Right lung (tissue), 5 donors: ENCODE results near the gene MMEL1. TPM values are rescaled to one million over a fixed set of nuclear protein-coding genes. Genes with fewer than 3 reads are reported as not detected.
"Not testable (repeated sequence)": the region's sequence is repeated elsewhere in the genome, so short reads cannot be mapped to it uniquely, and the experiment has no call there.

Experiments
- DNase-seq, 2 donors: peaks; one replicate each; pipeline ENCODE4 v3.0.0-alpha.2; 2013
- polyA plus RNA-seq, 5 donors: library from polyadenylated mRNA; unstranded; fragments of 120-200 nt; gene quantifications; one replicate each; pipeline versions ENCODE4 v1.2.1 to v1.2.3, GENCODE V29; 2013; ENCODE audit warnings: inconsistent platforms in 1 of 5, low replicate concordance in 1 of 5; ENCODE audit not compliant: insufficient read length in 5 of 5, insufficient read depth in 1 of 5

Gene MMEL1
- polyA plus RNA-seq, 5 donors: 2.6 to 6.5 (median 3.9) TPM

DNA sequence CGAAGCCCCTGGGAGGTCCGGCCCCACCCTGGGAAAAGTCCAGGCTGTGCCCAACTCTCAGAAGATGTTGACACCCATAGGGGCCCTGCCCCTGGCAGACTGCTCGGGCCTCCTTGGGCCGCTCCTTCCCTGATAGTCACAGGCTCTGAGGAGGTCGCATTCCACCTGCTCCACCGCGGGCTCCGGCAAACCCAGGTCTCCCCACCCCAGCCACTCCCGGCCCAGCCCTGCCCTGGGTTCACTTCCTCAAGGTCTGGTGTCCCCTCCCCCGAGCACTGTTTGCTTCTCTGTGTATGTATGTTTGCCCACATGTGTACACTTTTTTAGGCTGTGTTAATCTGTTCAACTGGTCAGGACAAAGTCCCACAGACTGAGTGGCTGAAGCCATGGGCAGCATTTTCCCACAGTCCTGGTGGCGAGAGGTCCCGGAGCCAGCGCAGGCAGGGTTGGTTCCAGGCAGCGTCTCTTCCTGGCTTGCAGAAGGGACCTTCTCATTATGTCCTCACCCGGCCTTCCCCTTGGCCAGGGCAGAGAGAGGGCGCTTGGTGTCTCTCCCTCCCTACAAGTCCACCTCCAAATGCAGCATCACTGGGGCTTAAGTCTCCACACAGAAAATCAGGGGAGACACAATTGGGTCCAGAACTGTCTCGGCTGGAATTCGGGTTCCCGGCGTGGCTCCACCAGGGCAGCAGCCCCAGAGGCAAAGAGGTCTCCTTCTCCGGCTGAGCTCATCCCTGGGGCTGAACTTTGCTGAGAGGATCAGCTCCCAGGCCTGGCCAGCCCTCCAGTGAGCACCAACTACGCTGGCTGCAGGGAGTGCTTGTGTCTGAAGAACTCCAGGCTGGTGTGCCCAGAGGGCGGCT, 56.8 kb downstream of the MMEL1 start:
- no peak for DNase-seq

DNA sequence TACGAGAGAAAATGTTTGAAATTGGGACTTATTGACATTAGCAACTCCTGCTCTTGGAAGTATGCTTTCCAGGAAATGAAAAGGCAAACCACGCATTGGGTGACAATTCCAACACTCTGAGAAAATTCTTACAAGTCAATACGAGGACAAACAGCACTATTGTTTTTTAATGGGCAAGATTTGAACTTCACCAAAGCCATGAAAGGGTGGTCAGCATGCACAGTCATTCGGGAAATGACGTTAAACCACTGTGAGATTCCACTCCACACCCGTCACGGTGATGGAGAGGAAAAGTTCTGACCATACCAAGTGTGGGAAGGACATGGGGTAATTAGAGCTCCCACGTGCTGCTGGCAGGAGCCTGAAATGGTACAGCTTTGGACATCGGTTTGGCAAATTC, 58.5 kb downstream of the MMEL1 start:
- no peak for DNase-seq

DNA sequence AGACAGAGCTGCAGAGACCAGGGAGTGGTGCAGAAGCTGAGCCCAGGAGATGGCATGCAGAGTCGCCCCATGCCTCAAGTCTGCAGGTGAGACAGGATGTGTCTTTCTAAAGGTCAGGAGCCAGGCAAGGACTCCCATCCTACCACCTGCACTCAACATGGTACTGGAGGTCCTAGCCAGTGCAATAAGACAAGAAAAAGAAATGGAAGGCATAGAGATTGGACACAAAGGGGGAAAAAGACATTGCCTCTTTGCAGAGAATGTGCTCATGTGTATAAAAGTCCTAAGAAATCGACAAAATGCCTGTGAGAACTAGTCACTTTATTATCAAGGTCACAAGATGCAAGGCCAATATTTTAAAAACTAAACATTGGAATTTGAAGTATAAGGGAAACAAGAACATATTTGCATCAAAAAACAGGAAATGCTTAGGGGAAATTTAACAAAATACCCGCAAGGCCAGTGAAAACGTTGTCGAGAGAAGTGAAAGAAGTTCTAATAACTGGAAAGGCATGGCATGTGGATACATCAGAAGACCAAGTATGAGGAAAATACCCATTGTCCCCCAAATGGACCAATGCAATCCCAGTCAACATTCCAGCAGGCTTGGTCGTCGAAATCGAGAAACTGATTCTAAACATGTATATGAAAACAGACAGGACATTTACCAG, 59.4 kb downstream of the MMEL1 start:
- no peak for DNase-seq

DNA sequence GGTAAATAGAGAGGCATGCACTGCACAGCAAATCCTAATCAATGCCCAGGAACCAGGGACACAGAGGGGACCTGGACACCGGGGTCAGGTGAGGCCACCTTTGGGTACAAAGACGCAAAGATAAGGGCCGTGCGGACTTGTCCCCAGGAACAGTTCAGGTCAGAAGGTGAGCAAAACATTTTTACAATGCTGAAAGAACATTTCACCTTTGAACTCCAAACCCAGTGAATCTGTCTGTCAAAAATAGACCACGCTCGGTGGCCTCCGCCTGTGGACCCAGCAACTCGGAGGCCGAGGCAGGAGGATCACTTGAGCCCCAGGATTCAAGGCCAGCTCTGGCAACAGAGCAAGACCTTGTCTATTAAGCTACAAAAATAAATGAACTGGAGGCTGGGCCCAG, 61.5 kb downstream of the MMEL1 start:
- no peak for DNase-seq

DNA sequence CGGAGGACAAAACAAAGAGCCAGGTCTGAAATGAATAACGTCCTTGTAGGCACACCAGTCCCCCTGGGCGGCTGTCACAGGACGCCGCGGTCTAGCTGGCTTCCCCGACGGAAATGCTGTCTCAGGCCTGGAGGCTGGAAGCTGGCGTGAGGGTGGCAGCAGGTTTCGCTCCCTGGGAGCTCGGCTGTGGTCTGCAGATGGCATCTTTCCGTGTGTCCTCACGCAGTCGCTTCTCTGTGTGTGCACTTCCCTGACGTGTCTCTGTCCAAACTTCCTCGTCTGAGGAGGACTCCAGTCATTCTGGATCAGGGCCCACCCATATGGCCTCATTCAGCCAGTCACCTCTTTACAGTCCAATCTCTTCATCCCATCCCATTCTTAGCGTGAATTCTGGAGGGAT, 62.5 kb downstream of the MMEL1 start:
- DNase-seq: no peak

DNA sequence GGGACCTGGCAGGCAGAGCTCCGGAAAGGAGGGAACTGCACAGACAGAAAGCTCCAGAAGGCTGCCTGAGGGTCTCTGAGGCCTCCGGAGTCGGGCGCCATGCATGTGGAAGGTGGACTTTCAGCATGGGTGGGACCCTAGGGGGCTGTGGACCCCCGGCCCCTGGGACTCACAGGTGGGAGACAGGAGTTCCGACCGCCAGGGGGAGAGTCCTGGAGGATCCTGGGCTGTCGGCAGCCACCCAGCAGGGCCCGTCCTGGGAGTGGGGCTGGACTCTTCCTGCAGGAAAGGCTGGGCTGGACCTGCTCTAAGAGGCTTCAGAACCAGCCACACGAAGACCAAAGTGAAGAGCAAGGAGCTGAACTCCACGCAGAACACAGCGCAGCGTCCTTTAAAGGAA, 63.1 kb downstream of the MMEL1 start:
- not testable (repeated sequence) for DNase-seq

DNA sequence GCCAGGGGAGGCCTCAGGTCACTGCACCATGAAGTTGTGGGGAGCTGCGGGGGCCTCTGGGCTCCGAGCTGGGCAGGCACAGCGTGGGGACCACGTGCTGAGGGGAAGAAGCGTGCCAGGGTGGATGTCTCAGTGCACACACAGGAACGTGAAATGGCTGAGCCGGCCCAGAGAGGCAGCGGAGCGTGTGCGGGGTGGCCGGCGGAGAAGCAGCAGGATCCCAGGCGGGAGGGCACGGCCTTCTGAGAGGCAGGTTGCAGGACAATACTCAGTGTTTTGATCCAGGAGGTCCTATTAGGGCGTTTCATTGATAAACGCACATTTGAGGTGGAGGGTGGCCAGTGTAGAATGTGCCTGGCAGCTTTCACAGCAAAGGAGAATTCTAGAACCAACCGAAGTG, 63.8 kb downstream of the MMEL1 start:
- no peak for DNase-seq

DNA sequence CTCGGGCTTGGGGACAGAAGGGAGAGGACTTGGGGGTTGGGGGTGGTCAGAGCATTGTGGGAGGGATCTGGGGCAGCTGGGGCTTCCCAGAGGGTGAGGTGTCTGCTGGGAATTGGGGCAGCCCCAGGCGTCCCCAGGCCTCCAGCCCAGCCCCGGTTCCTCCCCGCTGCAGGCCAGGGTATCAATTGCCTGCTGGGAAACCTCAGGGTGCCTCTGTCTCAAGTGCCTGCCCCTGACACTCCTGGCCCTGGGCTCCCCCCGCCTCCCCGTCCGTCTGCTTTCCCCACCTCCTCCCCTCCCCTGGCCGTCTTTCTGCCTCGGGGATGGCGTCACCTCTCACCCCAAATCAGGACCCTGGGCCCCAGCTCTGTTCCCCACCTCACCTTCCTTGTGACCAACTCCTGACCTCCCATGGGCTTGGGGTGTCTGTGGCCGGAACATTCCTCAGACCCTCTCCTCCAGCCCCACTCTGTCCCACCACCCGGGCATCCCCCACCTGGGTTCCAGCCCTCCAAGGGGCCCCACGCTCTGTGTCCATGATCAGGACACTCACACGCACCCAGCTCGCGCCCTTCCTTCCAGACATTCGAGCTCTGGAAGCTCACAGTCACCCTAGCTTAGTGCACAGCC, 64.5 kb downstream of the MMEL1 start:
- not testable (repeated sequence) for DNase-seq

DNA sequence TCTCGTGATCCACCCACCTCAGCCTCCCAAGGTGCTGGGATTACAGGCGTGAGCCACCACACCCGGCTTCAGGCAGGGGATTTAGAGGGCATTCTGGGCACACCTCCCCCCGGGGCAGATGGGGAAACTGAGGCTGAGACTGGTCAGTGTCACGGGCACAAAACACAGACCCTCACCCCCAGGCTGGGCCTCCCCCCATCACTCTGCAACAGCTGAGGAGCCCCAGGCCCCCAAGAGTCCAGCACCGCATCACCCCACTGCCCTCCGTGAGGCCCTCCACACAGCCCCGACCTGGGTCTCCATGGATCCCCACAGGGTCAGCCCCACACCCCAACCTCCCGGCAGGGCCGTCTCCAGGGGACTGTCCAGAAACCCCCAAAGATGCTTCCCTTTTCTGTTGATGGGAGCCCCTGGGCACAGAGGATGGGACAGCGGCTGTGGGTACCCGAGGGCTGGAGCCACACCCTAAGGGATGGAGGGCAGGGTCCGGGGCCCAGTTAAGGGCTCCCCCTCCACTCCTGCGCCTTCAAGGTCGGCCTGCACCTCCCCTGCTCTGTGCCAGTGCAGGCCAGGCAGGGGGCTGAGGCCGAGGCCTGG, 65.6 kb downstream of the MMEL1 start:
- no peak for DNase-seq

DNA sequence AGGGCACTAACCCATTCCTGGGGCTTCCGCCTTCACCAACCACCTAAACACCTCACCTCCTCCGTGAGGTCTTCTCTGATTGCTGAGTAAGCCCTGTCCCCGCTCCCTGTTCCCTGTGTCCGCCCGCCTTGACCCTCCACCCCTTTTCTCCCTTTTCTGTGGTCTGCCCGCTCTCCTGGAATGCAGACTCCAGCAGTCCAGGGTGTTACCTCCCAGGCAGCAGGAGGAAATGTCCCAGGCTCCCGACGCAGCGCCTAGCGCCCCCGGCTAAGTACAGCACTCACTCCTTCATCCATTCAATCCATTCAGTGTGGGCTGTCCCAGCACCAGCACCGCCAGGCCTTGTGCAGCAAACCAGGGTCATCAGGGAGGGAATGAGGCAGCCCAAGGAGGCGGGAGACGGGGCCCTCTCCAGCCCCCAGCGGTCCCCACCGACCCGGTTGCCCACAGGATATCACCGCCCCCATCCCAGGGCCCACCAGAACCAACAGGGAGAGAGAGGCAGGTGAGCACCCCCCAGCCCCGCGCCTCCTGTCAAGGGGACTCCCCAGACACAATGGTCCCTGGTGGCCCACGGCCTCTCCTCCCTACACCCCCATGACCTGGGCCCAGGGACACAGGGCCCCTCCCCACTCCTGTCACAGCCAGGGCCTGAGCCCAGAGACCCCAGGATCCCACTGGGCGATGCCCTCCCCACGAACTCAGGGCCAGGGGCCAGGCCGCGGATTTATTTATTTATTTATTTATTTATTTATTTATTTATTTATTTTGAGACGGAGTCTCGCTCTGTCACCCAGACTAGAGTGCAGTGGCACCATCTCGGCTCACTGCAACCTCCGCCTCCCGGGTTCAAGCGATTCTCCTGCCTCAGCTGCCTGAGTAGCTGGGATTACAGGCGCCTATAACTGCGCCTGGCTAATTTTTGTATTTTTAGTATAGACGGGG, 66.4 kb downstream of the MMEL1 start:
- no peak for DNase-seq

DNA sequence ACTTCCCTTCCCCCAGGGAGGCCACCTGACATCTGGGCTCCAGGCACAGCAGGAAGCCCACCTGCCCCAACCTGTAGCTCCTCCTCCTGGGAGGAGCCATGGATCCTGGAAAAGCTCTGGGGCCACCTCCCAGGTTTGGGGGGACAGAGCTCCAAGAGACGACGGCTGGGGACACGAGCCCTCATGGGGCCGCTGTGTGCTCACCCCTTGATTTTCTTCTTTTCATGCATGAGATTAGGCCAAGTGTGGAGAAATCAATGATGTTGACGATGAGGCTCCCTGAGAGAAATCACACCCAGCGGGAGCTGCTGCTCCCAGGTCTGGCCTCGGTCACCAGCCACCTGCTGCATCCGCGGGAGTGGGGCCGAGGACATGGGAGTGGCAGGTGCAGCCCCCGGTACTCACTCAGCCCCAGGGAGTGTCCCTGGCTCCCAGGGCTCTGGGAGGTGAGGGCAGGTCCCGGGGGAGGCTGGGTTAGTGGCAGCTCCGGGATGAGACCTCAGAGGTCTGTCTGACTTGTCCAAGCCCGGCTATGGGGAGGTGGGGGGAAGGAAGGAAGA, 67.9 kb downstream of the MMEL1 start:
- DNase-seq: no peak

DNA sequence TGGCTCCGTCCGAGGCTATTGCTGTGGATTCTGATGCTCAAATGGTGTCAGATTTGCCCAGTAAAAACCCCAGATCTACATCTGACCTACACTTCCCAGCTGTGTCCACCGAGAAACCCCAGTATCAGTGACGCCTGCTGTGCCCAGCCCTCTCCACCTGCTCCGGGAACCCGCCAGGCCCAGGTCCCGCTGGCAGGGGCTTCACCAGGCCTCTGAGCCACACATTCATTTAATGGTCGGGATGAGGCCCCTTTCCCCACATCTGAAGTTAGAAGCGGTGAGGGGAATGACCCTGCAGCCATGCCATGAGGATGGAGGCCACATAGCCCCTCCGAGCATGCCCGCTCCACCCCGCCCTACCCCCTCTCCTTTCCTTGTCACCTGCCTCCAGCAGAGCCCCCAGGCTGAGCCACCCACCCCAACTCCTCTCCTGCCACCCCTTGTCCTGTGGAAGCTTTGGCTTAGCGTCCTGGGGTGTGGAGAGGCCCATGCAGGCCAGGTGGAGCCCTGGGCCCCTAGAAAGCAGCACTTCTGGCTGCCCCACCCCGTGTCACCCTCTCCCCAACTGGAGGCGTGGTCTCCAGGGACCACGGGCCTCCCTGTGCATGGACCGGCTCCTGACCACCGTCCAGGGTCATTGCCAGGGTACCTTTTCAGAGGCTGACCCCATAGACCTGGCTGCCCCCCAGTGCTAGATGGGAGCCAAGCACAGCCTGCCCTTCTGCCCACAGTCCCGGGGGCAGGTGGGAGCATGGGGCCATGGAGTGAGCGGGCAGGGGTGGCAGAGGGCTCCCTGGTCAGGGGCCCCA, 68.6 kb downstream of the MMEL1 start:
- DNase-seq: no peak

DNA sequence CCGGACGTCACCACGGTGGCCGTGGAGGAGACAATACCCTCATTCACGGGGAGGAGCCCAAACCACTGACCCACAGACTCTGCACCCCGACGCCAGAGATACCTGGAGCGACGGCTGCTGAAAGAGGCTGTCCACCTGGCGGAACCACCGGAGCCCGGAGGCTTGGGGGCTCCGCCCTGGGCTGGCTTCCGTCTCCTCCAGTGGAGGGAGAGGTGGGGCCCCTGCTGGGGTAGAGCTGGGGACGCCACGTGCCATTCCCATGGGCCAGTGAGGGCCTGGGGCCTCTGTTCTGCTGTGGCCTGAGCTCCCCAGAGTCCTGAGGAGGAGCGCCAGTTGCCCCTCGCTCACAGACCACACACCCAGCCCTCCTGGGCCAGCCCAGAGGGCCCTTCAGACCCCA, 69.6 kb downstream of the MMEL1 start:
- no peak for DNase-seq

DNA sequence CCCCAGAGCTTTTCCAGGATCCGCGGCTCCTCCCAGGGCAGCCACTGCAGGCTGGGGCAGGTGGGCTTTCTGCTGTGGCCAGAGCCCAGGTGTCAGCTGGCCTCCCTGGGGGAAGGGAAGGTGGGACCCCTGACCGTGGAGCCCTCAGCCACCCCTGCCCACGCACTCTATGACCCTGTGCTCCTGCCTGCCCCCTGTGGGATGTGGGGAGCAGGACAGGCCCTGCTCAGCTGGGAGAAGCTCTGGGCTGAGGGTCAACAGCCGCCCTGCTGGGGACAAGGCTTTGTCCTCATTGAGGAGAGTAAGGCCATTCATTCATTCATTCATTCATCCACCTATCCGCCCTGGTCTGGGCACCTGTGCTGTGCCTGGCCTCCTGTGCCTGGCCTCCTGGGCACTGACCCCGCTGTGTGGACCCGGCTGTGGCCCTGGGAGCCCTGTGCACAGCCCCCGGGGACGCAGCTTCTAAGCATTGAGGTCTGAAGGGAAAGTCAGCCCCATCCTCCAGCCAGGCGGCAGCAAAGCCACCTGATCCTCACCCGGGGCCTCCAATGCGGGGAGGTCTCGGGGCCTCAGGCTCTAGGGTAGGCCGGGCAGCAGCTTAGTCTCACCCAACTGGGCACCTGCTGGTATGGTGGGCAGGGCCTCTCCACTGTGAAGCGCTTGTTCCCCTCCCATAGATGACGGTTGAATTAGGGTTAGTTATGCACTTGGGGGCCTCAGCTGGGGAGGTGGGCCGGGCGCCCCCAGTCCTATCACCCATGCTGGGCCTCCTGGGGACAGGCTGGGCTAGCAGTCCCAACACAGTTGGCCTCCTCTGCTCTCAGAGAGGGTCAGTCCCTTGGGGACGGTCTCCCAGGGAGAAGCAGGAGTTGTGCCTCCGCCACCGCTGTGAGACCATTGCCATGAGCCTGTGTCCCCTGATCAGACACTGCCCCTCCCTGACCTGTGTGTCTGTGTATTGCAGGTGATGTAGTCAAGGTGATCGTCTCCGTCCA, 70.6 kb downstream of the MMEL1 start:
- DNase-seq: no peak

DNA sequence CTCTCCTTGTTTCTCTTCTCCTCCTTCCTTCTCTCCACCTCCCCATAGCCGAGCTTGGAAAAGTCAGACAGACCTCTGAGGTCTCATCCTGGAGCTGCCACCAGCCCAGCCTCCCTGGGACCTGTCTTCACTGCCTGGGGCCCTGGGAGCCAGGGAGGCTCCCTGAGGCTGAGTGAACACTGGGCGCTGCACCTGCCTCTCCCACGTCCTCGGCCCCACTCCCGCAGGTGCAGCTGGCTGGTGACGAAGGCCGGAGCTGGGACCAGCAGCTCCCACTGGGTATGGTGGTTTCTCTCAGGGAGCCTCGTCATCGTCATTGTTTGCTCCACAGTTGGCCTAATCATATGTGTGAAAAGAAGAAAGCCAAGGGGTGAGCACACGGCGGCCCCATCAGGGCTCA, 71.4 kb downstream of the MMEL1 start:
- no peak for DNase-seq

DNA sequence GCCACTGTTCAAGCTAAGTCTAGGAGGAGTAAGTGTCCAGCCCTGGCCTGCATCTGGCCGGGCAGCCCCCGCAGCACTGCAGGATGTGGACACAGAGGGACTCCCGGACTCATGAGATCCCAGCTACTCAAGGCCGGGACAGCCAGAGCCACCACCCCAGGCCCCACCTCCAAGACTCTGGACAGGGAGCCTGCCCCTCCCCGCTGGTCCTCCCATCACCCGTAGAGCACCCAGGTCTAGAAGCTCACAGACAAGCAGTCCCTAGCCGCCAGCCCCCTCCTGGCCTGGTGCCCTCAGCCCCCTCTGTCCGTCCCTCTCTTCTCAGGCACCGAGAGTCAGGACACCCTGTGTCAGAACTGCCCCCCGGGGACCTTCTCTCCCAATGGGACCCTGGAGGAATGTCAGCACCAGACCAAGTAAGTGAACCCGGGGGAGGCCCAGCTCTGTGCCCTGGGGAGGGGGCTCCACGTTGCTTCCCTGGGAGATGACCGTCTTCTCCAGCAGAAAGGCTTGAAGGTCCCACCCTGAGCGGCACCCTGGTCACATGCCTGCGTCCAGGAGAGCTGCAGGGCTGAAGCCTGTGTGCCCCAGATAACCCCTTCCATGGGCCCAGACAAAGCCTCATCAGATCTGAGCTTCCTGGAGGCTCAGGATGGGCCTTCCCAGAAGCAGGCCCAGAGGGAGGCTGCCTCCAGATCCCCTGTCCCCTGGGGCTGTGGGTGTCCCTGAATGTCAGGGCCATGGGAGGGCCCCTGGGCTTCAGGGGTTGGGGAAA, 72.3 kb downstream of the MMEL1 start:
- DNase-seq: no peak

DNA sequence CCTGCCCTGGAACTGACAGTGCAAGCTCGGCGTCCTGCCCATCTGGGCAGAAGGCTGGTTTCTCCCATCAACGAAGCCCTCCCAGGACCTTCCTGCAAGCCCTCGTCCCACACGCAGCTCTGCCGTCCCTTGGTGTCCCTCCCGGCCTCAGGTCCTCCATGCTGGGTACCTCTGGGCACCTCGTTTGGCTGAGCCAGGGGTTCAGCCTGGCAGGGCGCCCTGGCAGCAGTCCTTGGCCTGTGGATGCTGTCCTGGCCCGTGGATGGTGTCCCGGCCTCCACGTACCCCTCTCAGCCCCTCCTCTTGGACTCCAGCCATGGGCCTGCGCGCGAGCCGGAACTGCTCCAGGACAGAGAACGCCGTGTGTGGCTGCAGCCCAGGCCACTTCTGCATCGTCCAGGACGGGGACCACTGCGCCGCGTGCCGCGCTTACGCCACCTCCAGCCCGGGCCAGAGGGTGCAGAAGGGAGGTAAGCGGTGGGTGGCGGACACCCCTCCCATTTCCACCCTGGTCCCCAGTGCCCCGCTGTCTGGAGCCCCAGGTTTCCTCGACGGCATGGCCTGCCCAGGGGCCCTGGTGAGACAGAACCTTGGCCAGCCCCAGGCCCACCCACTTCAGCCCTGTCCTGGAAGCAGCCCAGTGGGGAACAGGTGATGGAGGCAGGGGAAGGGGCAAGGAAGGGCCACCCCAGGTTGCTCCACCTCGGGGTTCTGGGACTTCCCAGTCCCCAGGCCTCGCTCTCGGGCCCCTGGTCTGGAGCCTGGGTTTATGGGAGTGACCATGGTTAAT, 73.1 kb downstream of the MMEL1 start:
- no peak for DNase-seq
